HepG2 (cell line): ENCODE results near the gene GLYATL3. TPM values are rescaled to one million over a fixed set of nuclear protein-coding genes. Genes with fewer than 3 reads are reported as not detected.

Experiments
- ATAC-seq: fragments of 200-7000 bp; cut with Tn5 transposase; 3 replicates; pipeline ENCODE4 v1.9.1; 2020; ENCODE audit warnings: mild to moderate bottlenecking, moderate library complexity
- BruUV-seq: library from RNA; stranded (reverse); fragments of 400-500 nt; replicated peaks from 2 replicates; lab custom pipeline; 2021; lab: Mats Ljungman, UMichigan
- CTCF ChIA-PET: fragments of 300-600 bp; formaldehyde crosslinking; extraction: SDS; loops from one replicate; lab custom pipeline; 2021; ENCODE audit warnings: low total read pairs, inconsistent platforms, low intra/inter-chr PET ratio; lab: Yijun Ruan, JAX
- POLR2A ChIA-PET: fragments of 350-600 bp; sonication (Branson Sonifier 250); formaldehyde crosslinking; loops from one replicate; lab custom pipeline; 2020; ENCODE audit warnings: antibody characterized with exemption, inconsistent platforms; lab: Yijun Ruan, JAX
- DNase-seq: peaks from one replicate; pipeline ENCODE4 v3.0.0-alpha.2; 2015; ENCODE audit warnings: low spot score
- FAIRE-seq: peaks from 3 replicates; lab custom pipeline; 2011; peaks lifted over from hg19 to GRCh38; lab: Jason Lieb, UNC
- H2AFZ ChIP-seq: one replicate; pipeline ENCODE4 v1.6.1; 2011; ENCODE audit warnings: low read length, inconsistent platforms
- H3K27ac ChIP-seq: fragments of 300-600 bp; 3 replicates; pipeline ENCODE4 v1.8.0; 2011; ENCODE audit warnings: mixed run types, mild to moderate bottlenecking, mixed read lengths, low read length, inconsistent platforms; ENCODE audit not compliant: insufficient read depth; ENCODE audit errors: extremely low read length
- H3K27me3 ChIP-seq, 2 experiments: fragments of 200-600 bp in 1 of 2; 2 replicates in 1 of 2; 3 replicates in 1 of 2; pipeline versions ENCODE4 v1.6.0 to v1.8.0; 2011; ENCODE audit warnings: low read length in 2 of 2, mild to moderate bottlenecking in 2 of 2, moderate library complexity in 2 of 2, inconsistent platforms in 1 of 2; ENCODE audit not compliant: insufficient read depth in 2 of 2, control insufficient read depth in 1 of 2
- H3K36me3 ChIP-seq, 2 experiments: fragments of 200-600 bp in 1 of 2; replicated peaks in 1 of 2; 2 replicates in 1 of 2; 3 replicates in 1 of 2; pipeline versions ENCODE4 v1.5.1 to v1.8.0; 2011; ENCODE audit warnings: low read length in 2 of 2, inconsistent platforms in 1 of 2; ENCODE audit not compliant: insufficient read depth in 2 of 2, control insufficient read depth in 1 of 2
- H3K4me1 ChIP-seq: 2 replicates; pipeline ENCODE4 v1.5.1; 2012; ENCODE audit warnings: low read length, inconsistent platforms; ENCODE audit not compliant: insufficient read depth
- H3K4me2 ChIP-seq: 2 replicates; pipeline ENCODE4 v1.6.0; 2011; ENCODE audit warnings: low read depth, low read length, inconsistent platforms
- H3K4me3 ChIP-seq, 3 experiments: fragments of 200-600 bp in 1 of 3; sonication (generic), shearing (Covaris generic) in 1 of 3; replicated peaks in 1 of 3; 2 replicates each; pipeline ENCODE4 v1.5.1; 2011 to 2016; ENCODE audit warnings: low read length in 3 of 3, inconsistent platforms in 2 of 3, low read depth in 2 of 3, mild to moderate bottlenecking in 2 of 3, control low read depth in 1 of 3, mixed read lengths in 1 of 3; ENCODE audit not compliant: insufficient read depth in 1 of 3
- H3K79me2 ChIP-seq: one replicate; pipeline ENCODE4 v1.6.1; 2011; ENCODE audit warnings: low read length, inconsistent platforms; ENCODE audit not compliant: insufficient read depth
- H3K9ac ChIP-seq: 2 replicates; pipeline ENCODE4 v1.6.0; 2011; ENCODE audit warnings: mild to moderate bottlenecking, low read depth, low read length, inconsistent platforms; ENCODE audit not compliant: insufficient read depth
- H3K9me3 ChIP-seq: 2 replicates; pipeline ENCODE4 v1.5.1; 2012; ENCODE audit warnings: mild to moderate bottlenecking, low read length
- H4K20me1 ChIP-seq: 2 replicates; pipeline ENCODE4 v1.6.0; 2011; ENCODE audit warnings: inconsistent platforms, mild to moderate bottlenecking, low read length, moderate library complexity; ENCODE audit not compliant: insufficient read depth
- BRCA1 ChIP-seq: sonication (generic); formaldehyde crosslinking; IDR thresholded peaks from 2 replicates; pipeline ENCODE4 v1.4.0; 2020; ENCODE audit warnings: missing genetic modification reagents
- CBX2 ChIP-seq, 2 experiments: fragments of 200-600 bp in 1 of 2; sonication (generic); formaldehyde crosslinking in 1 of 2; IDR thresholded peaks; 2 replicates each; pipeline versions ENCODE4 v1.7.0 to v1.8.1; 2018 to 2022; ENCODE audit warnings: low read depth in 2 of 2, low read length in 1 of 2, mild to moderate bottlenecking in 1 of 2, missing genetic modification reagents in 1 of 2
- CENPX ChIP-seq: sonication (generic); formaldehyde crosslinking; IDR thresholded peaks from 2 replicates; pipeline ENCODE4 v1.9.0; 2021; ENCODE audit warnings: mild to moderate bottlenecking, missing genetic modification reagents, moderate library complexity
- CHD2 ChIP-seq: IDR thresholded peaks from 2 replicates; pipeline ENCODE4 v1.6.1; 2011; ENCODE audit warnings: low read depth, low read length, improper control_type of control experiment
- FLYWCH1 ChIP-seq: sonication (generic); formaldehyde crosslinking; IDR thresholded peaks from 2 replicates; pipeline ENCODE4 v1.8.1; 2023; ENCODE audit warnings: mild to moderate bottlenecking, missing genetic modification reagents
- KMT2B ChIP-seq: IDR thresholded peaks from 2 replicates; pipeline ENCODE4 v1.6.1; 2016; ENCODE audit warnings: missing genetic modification reagents, missing compliant biosample characterization
- MYNN ChIP-seq: sonication (generic); formaldehyde crosslinking; IDR thresholded peaks from 2 replicates; pipeline ENCODE4 v1.4.0; 2020; ENCODE audit warnings: mild to moderate bottlenecking, low read depth, missing genetic modification reagents
- NFIB ChIP-seq: sonication (generic); formaldehyde crosslinking; IDR thresholded peaks from 2 replicates; pipeline ENCODE4 v1.9.0; 2021; ENCODE audit warnings: missing genetic modification reagents, mild to moderate bottlenecking, borderline replicate concordance
- POLR2AphosphoS2 ChIP-seq: IDR thresholded peaks from 2 replicates; pipeline ENCODE4 v1.6.1; 2011; ENCODE audit warnings: low read depth, low read length, improper control_type of control experiment
- PPARG ChIP-seq: conservative IDR thresholded peaks from 2 replicates; pipeline ENCODE4 v1.6.1; 2016; ENCODE audit warnings: missing biosample characterization, missing genetic modification reagents
- RFXANK ChIP-seq: IDR thresholded peaks from 2 replicates; pipeline ENCODE4 v1.6.1; 2016
- RNF2 ChIP-seq: fragments of 450-650 bp; conservative IDR thresholded peaks from 2 replicates; pipeline ENCODE4 v1.6.1; 2016; ENCODE audit warnings: low read depth
- ZFP41 ChIP-seq: sonication (generic); formaldehyde crosslinking; IDR thresholded peaks from 2 replicates; pipeline ENCODE4 v1.4.0; 2020; ENCODE audit warnings: mild to moderate bottlenecking, missing genetic modification reagents, borderline replicate concordance
- ZNF672 ChIP-seq: sonication (generic); formaldehyde crosslinking; IDR thresholded peaks from 2 replicates; pipeline ENCODE4 v1.8.1; 2022; ENCODE audit warnings: missing genetic modification reagents
- WGBS: methylation state at CpG from one replicate; pipeline ENCODE4 v1.1.6; 2017; ENCODE audit warnings: low lambda C conversion rate; 5-methylcytosine and 5-hydroxymethylcytosine counted together
- in situ Hi-C: cut with HindIII; loops from 2 replicates; pipeline ENCODE4 v1.10.0; 2017; ENCODE audit warnings: low pct_unique_long_range_greater_than_20kb; ENCODE audit not compliant: extremely low pct_ligation_motif_present
- intact Hi-C: fragments of 100-400 bp; cut with micrococcal nuclease; formaldehyde crosslinking; loops from one replicate; pipeline ENCODE4 v1.10.0; 2022; ENCODE audit not compliant: unreplicated experiment
- polyA plus RNA-seq, 8 experiments: library from polyadenylated mRNA; depleted of rRNA in 3 of 8; stranded (reverse) in 7 of 8; unstranded in 1 of 8; fragments of >200 nt; fragmentation: Illumina TruSeq in 4 of 8; extraction: Trizol in 4 of 8; gene quantifications; 2 replicates each; pipeline versions ENCODE4 v1.2.1 to v1.2.3, GENCODE V29; 2011 to 2016; ENCODE audit warnings: low read depth in 4 of 8, missing spikeins in 1 of 8, mixed read lengths in 1 of 8; ENCODE audit not compliant: insufficient read depth in 1 of 8
- total RNA-seq, 5 experiments: library from RNA; depleted of rRNA; stranded (reverse); fragments of >200 nt; fragmentation: Illumina TruSeq; extraction: Trizol; gene quantifications; 2 replicates each; pipeline ENCODE4 v1.2.3, GENCODE V29; 2016; ENCODE audit warnings: low read depth in 1 of 5

The GLYATL3 gene
- total and polyA plus RNA-seq, 2 of the 13 experiments (the other 11 are each of a cell fraction or from before 2014, with no cell fraction given) = 0.05 TPM; not detected in 1

DNA sequence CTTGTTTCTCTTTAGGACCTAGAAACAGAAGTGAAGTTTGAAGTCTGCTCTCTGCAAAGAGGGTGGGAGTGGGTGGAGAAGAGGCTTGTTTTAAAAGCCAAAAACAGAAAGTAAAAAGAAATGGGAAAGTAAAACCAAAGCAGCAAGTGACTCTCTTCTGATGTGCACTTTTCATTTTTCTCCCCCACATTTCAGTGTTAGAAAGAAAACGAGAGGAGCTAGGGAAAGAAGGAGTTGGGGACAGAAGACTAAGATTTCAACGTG lies 52.1 kb downstream of the GLYATL3 start:
- TF ChIP-seq PPARG (CRISPR knock-in tag) (no peak), CBX2 (IDR thresholded peaks at IDR 0.05; ENCODE audit: low read depth, low read length) (peak; percentile 84), CBX2 (CRISPR knock-in tag; IDR thresholded peaks at IDR 0.05; ENCODE audit: low read depth) (no peak), RNF2 (peak; percentile 46; the same call in 1 of the 2 replicates), NFIB (CRISPR knock-in tag) (no peak)
- TF ChIP-seq, all 625 proteins: peak for 2
- ChIA-PET CTCF (no interaction called here), POLR2A (no interaction called here)
- no peak for ATAC-seq
- H3K27ac ChIP-seq = no peak overlapping the region
- H3K27me3 ChIP-seq = peaks cover 4 to 22% of the 10 kb centered on the region in 2 experiments; a peak in 4 of 5 replicates
- no peak overlapping the region for H3K9ac ChIP-seq
- DNase-seq = no peak
- intact Hi-C loops = no loop called here
- H3K4me2 ChIP-seq = peak overlapping the region; percentile 77
- in situ Hi-C loops = no loop called here
- no peaks in the 10 kb centered on the region for H4K20me1 ChIP-seq
- 8% methylated on average over 2 of the region's 2 CpGs for WGBS
- H3K79me2 ChIP-seq = no peaks in the 10 kb centered on the region
- no peak for FAIRE-seq
- peak overlapping the region in 1 of 3 experiments; percentile 37; a peak in 2 of 6 replicates for H3K4me3 ChIP-seq
- H2AFZ ChIP-seq = no peak overlapping the region
- no peaks in the 10 kb centered on the region for H3K36me3 ChIP-seq
- peaks cover 37% of the 10 kb centered on the region for H3K4me1 ChIP-seq
- H3K9me3 ChIP-seq = no peaks in the 10 kb centered on the region
- no TSS peak for BruUV-seq

DNA sequence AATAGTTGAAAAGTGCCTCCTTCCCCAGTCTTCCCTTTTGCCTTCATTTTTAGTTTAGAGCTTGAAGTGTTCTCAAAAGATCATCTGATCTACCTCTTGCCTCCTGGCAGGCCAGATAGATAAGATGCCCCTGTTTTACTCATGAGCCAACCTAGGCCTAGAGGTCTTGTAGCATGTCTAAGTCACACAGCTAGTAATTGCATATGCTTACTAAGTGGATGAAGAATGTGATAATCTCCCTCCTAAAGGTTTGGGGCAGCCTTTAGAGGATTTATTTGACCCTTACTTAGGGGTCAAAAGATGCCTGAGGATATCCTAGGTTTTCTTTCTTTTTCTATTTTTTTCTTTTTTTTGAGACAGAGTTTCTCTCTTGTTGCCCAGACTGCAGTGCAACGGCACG lies 52.9 kb downstream of the GLYATL3 start:
- Histone ChIP-seq H4K20me1 (no peaks in the 10 kb centered on the region), H3K9ac (no peak overlapping the region), H3K4me2 (no peak overlapping the region), H3K9me3 (no peaks in the 10 kb centered on the region), H3K27me3 (peaks cover 4 to 22% of the 10 kb centered on the region in 2 experiments; a peak in 4 of 5 replicates), H3K4me3 (no peak overlapping the region), H3K27ac (no peak overlapping the region), H3K4me1 (peaks cover 45% of the 10 kb centered on the region), H3K36me3 (no peaks in the 10 kb centered on the region), H3K79me2 (no peaks in the 10 kb centered on the region), H2AFZ (no peak overlapping the region)
- DNase-seq (no peak), FAIRE-seq (no peak), ATAC-seq (no peak)
- WGBS = 85% methylated on average over 2 of the region's 2 CpGs
- TF ChIP-seq POLR2AphosphoS2 = no peak
- TF ChIP-seq BRCA1 (CRISPR knock-in tag) = no peak
- no peak for TF ChIP-seq FLYWCH1
- TF ChIP-seq MYNN (CRISPR knock-in tag) = no peak
- TF ChIP-seq CENPX (CRISPR knock-in tag) = no peak
- TF ChIP-seq ZNF672 (CRISPR knock-in tag) = no peak
- no peak for TF ChIP-seq ZFP41 (CRISPR knock-in tag)
- no peak for TF ChIP-seq KMT2B (CRISPR knock-in tag)
- TF ChIP-seq CHD2 = no peak
- TF ChIP-seq RFXANK = no peak
- no TSS peak for BruUV-seq
- CTCF ChIA-PET = no interaction called here
- POLR2A ChIA-PET = no interaction called here
- intact Hi-C loops (no loop called here), in situ Hi-C loops (no loop called here)
